ENCODE measurements around the gene CTSD. TPM values are rescaled to one million over a fixed set of nuclear protein-coding genes. Genes with fewer than 3 reads are reported as not detected.

The CTSD gene
- total and polyA plus RNA-seq, 8 donors = 231 to 596 (median 310) TPM

DNA sequence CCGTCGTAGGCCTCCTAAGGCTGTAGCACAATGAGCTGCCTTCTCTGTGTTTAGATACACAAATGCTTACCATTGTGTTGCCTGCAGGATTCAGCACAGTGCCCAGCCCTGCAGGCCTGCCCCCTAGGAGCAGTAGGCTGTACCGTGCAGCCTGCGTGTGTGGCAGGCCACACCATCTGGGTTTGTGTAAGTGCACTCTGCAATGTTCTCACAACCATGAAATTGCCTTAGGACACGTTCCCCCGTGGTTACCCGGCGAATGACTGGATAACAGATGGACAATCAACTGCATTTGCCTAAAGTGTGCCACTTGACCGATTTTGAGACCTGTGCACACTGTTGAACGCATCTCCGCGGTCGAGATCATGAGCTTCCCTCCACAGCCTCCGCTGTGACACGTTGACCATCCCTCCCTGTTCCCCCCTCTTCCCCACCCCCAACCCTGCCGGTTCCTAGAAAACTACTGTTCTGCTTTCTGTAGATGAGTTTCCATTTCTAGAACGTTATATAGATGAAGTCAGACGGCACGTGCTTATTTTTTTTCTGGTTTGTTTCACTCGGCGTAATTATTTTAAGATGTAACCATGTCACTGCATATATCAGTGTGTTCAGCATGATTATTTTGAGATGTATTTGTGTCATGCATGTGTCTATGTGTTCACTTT, 22.2 kb upstream of the CTSD start:
- FAIRE-seq (no peak), ATAC-seq (peak in 2 of 4 donors; percentile 29 to 53), DNase-seq (no peak)
- no peaks in the 10 kb centered on the region for H3K36me3 ChIP-seq
- WGBS, 2 donors = 78% methylated on average over 21 of the region's 21 CpGs
- H3K9me3 ChIP-seq = no peaks in the 10 kb centered on the region
- no peak overlapping the region for H3K27ac ChIP-seq
- no peak overlapping the region for H3K4me3 ChIP-seq
- no peaks in the 10 kb centered on the region for H3K4me1 ChIP-seq
- TF ChIP-seq CTCF (IDR thresholded peaks at IDR 0.05) = no peak
- no peaks in the 10 kb centered on the region for H3K27me3 ChIP-seq
- intact Hi-C loops (cut with DNase I) = no loop called here

DNA sequence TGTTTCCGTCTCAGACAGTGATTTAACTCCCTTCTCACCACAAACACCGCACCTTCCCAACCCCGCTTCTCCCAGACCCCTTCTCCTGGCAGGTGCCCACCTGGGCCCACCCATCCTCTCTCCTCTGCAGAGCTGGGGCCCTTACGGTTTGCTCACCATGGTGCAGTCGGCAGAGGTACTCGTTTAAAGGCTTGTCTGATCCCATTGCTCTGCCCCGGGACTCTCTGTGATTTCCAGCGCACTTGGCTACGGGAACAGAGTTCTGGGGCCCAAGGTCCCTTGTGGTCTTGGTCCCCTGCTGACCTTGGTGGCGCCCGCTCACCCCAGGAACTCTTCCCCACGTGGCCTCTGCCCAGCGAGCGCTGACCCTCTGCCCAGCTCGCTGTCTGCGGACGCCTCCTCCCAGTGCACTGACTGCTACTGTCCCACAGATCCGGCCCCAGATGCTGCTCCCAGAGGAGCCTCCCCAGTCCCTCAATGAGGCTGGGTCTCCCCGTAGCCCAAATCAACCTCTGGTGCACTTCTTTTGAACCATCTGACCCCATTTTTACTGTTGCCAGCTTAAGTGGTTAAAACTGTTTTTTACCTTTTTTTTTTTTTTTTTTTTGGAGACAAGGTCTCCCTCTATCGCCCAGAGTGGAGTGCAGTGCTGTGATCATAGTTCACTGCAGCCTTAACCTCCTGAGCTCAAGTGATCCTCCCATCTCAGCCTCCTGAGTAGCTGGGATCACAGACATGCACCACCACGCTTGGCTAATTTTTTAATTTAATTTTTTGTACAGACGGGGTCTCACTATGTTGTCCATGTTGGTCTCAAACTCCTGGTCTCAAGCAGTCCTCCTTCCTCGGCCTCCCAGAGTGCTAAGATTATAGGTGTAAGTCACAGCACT, 21.3 kb upstream of the CTSD start:
- no peaks in the 10 kb centered on the region for H3K4me1 ChIP-seq
- ATAC-seq (no peak), FAIRE-seq (no peak), DNase-seq (no peak)
- intact Hi-C loops (cut with DNase I) = no loop called here
- H3K27ac ChIP-seq = no peak overlapping the region
- 80 to 87% methylated on average over 23 of the region's 23 CpGs for WGBS, 2 donors
- H3K9me3 ChIP-seq = no peaks in the 10 kb centered on the region
- H3K27me3 ChIP-seq = no peaks in the 10 kb centered on the region
- H3K4me3 ChIP-seq = no peak overlapping the region
- H3K36me3 ChIP-seq = no peaks in the 10 kb centered on the region
- no peak for TF ChIP-seq CTCF (IDR thresholded peaks at IDR 0.05)

DNA sequence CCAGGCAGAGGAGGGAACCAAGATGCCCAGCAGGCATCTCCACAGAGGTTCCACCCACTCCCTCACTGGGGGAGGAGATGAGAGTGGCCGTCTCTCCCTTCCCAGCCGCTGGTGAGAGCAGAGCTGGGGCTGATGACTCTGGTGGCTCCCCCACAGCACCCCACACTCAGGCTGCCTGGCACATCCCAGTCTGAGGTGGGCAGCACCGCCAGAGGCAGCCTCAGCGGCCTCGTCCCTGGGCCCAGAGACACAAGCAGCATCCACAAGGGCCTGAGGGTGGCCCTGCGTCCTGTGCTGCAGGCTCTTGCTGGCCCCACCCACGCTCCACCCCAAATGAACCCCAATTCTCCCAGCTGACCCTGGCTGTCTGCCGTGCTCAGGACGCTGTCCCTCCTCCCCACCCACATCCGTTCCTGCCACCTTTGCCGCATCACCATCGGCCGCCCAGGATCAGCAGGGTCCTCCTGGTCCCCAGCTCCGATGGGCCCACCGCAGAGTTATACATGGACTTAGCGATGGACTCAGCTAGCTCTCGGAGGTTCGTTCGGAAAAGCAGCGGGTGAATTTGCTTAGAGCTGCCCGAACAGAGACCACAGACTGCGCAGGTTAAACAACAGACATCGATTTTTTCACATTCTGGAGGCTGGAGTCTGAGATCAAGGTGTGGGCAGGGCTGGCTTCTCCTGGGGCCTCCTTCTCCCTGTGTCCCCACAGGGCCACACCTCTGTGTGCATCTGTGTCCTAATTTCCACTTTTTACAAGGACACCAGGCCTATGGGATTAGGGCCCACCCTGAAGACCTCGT, 20.2 kb upstream of the CTSD start:
- Histone ChIP-seq H3K36me3 (no peaks in the 10 kb centered on the region), H3K27me3 (no peaks in the 10 kb centered on the region), H3K27ac (no peak overlapping the region), H3K4me1 (no peaks in the 10 kb centered on the region), H3K9me3 (no peaks in the 10 kb centered on the region), H3K4me3 (no peak overlapping the region)
- no peak for TF ChIP-seq CTCF (IDR thresholded peaks at IDR 0.05)
- intact Hi-C loops (cut with DNase I) = no loop called here
- no peak for ATAC-seq
- 74 to 80% methylated on average over 24 of the region's 24 CpGs for WGBS, 2 donors
- no peak for DNase-seq
- no peak for FAIRE-seq

GRCh38 chr11:1782831-1783724, 19.4 kb upstream of the CTSD start:
- ATAC-seq (peak in 1 of 4 donors; percentile 15), FAIRE-seq (no peak), DNase-seq (no peak)
- TF ChIP-seq CTCF (IDR thresholded peaks at IDR 0.05) = no peak
- no peak overlapping the region for H3K4me3 ChIP-seq
- intact Hi-C loops (cut with DNase I) = no loop called here
- WGBS, 2 donors = 76 to 80% methylated on average over 20 of the region's 20 CpGs
- H3K9me3 ChIP-seq = no peaks in the 10 kb centered on the region
- H3K36me3 ChIP-seq = no peaks in the 10 kb centered on the region
- no peak overlapping the region for H3K27ac ChIP-seq
- no peaks in the 10 kb centered on the region for H3K27me3 ChIP-seq
- H3K4me1 ChIP-seq = no peaks in the 10 kb centered on the region

All from pancreas (tissue), 10 donors.